Dermis blood vessel endothelial cell (primary cell): Measurements from ENCODE around the gene ACIN1. TPM values are rescaled to one million over a fixed set of nuclear protein-coding genes. Genes with fewer than 3 reads are reported as not detected.

Experiments
- DNase-seq: peaks from one replicate; pipeline ENCODE4 v3.0.0; 2010
- total RNA-seq: library from RNA; depleted of rRNA; stranded (reverse); fragments of >200 nt; gene quantifications from 2 replicates; pipeline ENCODE4 v1.2.3, GENCODE V29; 2014

Gene ACIN1
- 65.2 and 76.2 TPM in 2 replicates for total RNA-seq

GRCh38 chr14:23094666-23095195 is at the start of gene ACIN1:
TSS of gene ACIN1 (minus strand) at chr14:23095136. CDS start at chr14:23095112, 24 bp downstream.
- peak; percentile 92 for DNase-seq

- no peak for DNase-seq
Measured at GRCh38 chr14:23143911-23144310, 49.0 kb upstream of the ACIN1 start.

DNA sequence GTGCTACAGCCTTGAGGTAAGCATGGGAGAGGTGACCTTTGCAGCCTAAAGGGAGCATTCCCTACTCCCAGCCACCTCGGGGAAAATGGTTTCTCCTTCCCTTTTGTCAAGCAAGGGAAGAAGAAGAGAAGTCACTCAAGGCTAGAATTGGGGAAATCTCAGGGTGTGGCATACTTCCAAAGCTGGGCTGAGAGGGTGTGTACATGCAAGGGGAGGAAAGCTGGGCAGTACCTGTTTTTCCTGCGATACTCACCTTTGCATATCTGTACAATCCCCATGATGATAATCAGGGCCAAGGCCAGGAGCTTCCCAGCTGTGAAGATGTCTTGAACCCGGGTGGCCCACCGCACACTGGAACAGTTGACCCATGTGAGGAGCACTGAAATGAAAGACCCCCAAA is 47.9 kb upstream of the ACIN1 start:
- no peak for DNase-seq

DNA sequence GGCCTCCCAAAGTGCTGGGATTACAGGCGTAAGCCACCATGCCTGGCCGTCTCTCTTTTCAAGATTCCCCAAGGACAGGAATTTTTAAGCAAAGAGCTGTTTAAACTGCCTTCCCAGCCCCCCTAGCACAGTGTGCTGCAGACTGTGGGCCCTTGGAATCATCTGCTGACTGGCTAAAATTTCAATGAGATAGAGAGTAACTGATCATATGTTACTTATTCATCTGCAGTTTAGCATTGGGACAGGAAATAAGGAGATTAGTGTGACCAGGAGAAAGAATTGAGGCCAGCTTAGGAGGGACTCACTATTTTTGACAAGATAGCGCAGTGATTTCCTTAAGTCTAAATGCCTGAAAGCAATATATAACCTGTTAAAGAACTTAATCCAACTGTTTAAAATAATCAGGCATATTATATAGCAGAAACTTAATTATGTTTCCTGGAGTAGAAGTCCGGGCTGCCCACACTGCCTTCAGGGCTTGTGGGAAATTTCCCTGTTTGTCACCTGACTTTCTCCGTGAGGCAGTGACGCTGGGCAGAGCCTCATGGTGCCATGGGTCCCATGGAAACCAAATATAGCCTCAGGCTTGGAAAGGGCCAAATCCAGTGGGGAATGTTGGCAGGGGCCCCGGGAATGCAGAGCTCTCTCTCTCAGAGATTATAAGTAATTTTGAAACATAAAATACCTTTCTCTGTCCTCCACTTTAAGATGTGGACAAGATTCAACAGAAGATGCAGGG is 46.9 kb upstream of the ACIN1 start:
- DNase-seq = no peak

GRCh38 chr14:23140371-23140770 is 45.4 kb upstream of the ACIN1 start:
- no peak for DNase-seq

DNA sequence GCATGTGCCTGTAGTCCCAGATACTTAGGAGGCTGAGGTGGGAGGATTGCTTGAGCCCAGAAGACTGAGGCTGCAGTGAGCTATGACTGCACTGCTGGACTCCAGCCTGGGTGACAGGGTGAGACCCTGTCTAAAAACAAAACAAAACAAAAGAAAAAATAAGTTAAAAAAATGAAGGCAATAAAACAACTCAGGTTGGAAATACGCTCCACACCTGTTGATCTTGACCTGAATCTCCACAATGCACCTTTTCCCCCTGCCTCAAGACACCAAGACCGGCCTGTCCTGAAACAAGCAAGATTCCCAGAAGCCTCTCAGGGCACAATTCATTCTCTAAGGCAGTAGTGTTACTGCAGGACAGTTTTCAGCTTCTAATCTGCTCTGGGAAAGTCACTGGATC is 44.9 kb upstream of the ACIN1 start:
- DNase-seq = no peak

DNA sequence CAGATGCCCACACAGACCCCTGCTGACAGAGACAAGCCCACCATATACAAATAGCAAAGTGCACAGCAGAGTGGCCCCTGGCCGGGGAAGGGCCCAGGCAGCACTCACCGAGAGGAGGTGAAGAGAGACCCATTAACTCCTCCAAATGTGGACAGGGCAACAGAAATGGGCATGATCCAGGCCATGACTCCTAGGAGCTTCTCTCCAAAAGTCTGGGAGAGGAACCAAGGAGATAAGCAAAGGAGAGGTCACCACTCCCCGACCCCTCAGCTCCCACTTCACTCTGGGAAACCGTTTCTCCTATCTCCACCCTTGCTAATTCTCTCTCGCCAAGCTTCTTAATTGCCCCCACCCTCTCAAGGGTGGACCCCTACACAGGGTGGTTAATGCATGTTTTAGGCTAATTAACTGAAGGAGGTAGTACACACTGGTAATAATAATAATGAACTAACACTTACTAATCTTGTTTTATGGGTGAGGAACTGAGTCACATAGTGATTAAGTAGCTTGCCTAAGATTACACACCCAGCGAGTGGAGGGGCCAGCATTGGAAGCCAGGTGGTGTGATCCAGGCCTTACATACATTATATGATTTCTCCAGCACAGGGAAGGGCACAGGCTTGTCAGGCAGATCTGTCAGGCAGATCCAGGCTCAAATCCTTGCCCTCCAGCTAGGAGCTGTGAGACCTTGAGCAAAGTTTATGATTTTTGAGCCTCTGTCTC is 43.0 kb upstream of the ACIN1 start:
- DNase-seq = no peak

- no peak for DNase-seq
Measured at GRCh38 chr14:23137192-23137812, 42.4 kb upstream of the ACIN1 start.

DNA sequence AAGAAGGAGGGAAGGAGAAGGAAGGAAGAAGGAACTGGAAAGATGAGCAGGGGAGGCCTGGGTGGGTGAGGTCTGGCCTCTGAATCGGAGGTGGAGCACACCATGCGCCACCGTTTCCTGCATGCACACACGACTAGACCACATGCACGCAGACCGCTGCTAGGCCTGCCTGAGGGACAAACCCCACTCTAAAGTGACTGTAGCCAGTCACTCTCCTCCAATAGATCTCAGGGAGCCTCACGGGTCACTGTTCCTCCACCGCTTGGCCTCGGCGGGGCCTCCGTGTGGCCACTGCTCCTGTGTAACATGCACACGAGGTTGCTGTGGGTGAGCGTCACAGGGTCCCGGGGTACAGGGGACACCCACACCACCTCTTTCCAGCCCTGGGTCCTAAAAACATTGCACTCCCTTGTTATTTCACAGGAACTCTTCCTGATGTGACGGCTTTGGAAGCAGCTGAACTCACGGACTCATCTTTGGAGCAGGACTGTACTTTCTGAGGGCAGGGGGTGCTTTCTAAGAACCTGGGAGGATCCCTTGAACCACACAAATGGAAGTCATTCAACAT is 41.7 kb upstream of the ACIN1 start:
- DNase-seq = no peak

GRCh38 chr14:23132970-23133369 is 38.0 kb upstream of the ACIN1 start:
- no peak for DNase-seq

DNA sequence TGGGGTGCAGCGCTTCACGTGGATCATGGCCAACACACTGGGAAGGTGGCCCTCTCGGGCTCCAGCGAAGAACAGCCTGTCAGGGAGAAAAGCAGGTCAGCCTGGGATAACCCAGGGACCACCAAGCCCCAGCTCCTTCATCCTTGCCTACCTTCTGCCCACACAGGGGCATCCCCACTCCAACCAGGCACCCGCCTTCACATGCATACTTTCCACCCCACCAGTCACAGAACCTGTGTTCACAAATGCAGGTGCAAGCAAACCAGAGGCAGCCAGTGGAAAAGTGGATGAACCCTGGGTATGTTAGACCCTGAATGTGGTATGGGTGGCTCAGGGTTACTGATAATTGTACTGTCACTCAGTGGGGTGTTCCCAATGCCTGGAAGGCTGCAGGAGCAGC is 36.5 kb upstream of the ACIN1 start:
- no peak for DNase-seq

DNA sequence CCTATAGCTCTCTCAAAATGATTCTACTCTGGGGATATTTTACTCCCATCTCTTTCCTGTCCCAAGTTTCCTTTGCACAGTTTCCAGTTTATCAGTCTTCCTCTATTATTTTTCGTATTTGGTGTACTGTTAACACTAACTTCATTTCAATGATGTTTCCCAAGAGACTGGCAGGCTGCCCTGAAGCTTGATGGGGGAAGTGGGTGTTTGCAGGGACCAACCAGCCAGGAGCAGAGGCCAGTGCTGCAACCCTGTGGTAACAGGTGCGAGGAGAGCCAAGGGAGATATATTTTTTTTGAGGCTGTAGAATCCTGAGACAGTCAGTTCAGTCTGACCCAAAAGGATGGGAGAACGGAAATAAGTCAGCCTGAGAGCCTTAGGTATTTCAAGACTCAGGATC is 35.9 kb upstream of the ACIN1 start:
- DNase-seq = no peak

GRCh38 chr14:23129759-23130316 is 34.9 kb upstream of the ACIN1 start:
- DNase-seq = no peak

- no peak for DNase-seq
Measured at GRCh38 chr14:23128969-23129758, 34.2 kb upstream of the ACIN1 start.

- no peak for DNase-seq
Measured at GRCh38 chr14:23127861-23128260, 32.9 kb upstream of the ACIN1 start.

GRCh38 chr14:23126548-23127278 is 31.8 kb upstream of the ACIN1 start:
- DNase-seq = no peak

- no peak for DNase-seq
Measured at GRCh38 chr14:23125933-23126524, 31.1 kb upstream of the ACIN1 start.

DNA sequence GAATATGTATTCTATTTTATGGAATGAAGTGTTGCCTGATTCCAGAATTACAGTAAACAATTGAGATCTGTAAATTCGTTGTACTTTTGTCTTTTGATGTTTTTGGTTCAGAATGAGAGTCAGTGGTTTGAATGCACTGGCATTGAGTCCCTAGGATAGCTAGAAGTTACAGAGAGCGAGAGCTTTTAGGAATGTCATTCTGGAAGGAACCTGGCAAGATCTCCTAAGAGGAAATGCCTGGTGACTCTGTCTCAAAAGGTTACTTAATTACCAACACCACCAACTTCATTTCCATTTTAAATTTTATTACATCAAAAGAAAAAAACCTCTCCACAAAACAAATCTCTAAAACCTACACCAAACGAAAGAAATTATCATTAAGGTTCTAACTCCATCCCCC is 30.1 kb upstream of the ACIN1 start:
- DNase-seq = no peak

GRCh38 chr14:23124337-23124954 is 29.5 kb upstream of the ACIN1 start:
- no peak for DNase-seq

DNA sequence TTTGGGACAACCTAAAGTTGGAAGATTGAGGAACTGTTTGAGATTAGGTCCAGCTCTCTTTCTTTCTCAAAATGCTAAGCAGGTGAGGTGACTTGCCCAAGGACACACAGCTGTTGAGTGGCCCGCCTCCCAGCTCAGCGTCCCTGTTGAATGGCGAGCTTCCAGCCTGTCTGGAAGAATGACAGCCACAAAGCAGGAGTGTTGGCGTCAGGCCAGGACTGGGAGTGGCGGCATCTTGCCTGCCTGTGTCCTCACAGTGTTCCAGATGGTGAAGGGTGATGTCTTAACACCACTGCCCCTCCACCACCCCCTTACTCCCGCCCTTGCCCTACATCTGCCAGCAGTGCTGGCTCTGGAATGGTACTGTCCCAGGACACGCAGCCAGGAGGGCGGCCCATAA is 28.5 kb upstream of the ACIN1 start:
- DNase-seq = no peak
